Hepatocyte (in vitro differentiated cells): ENCODE measurements around the gene CDK14. TPM values are rescaled to one million over a fixed set of nuclear protein-coding genes. Genes with fewer than 3 reads are reported as not detected.
A peak's percentile ranks its signal among the peaks of the same experiment; 100 is the strongest.

Experiments
- DNase-seq: peaks from one replicate; pipeline ENCODE4 v3.0.0-alpha.2; 2016; ENCODE audit warnings: low spot score
- H2AFZ ChIP-seq: fragments of 200-600 bp; sonication (generic); 2 replicates; pipeline ENCODE4 v1.6.0; 2016; ENCODE audit warnings: antibody characterized with exemption, mild to moderate bottlenecking
- H3K27ac ChIP-seq: fragments of 200-600 bp; sonication (generic); 2 replicates; pipeline ENCODE4 v1.5.1; 2016; ENCODE audit warnings: mild to moderate bottlenecking
- H3K27me3 ChIP-seq: fragments of 200-600 bp; sonication (generic); 2 replicates; pipeline ENCODE4 v1.6.1; 2016
- H3K36me3 ChIP-seq: fragments of 200-600 bp; sonication (generic); replicated peaks from 2 replicates; pipeline ENCODE4 v1.5.1; 2016; ENCODE audit warnings: low read depth; ENCODE audit not compliant: insufficient read depth
- H3K4me1 ChIP-seq: fragments of 200-600 bp; sonication (generic); 2 replicates; pipeline ENCODE4 v1.5.1; 2016; ENCODE audit warnings: mild to moderate bottlenecking, moderate library complexity; ENCODE audit not compliant: insufficient read depth
- H3K4me2 ChIP-seq: fragments of 200-600 bp; sonication (generic); 2 replicates; pipeline ENCODE4 v1.6.0; 2016
- H3K4me3 ChIP-seq: fragments of 200-600 bp; sonication (generic); 2 replicates; pipeline ENCODE4 v1.5.1; 2016; ENCODE audit warnings: mild to moderate bottlenecking
- H3K79me2 ChIP-seq: fragments of 200-600 bp; sonication (generic); 2 replicates; pipeline ENCODE4 v1.6.0; 2017; ENCODE audit warnings: mild to moderate bottlenecking
- H3K9me2 ChIP-seq: fragments of 200-600 bp; sonication (generic); replicated peaks from 2 replicates; pipeline ENCODE4 v1.6.0; 2017; ENCODE audit warnings: mild to moderate bottlenecking; ENCODE audit not compliant: insufficient read depth
- H3K9me3 ChIP-seq: fragments of 200-600 bp; sonication (generic); 2 replicates; pipeline ENCODE4 v1.5.1; 2016; ENCODE audit warnings: low read depth, mild to moderate bottlenecking
- H4K20me1 ChIP-seq: fragments of 200-600 bp; sonication (generic); 2 replicates; pipeline ENCODE4 v1.6.0; 2016; ENCODE audit warnings: mild to moderate bottlenecking; ENCODE audit not compliant: insufficient read depth, poor library complexity, severe bottlenecking
- CTCF ChIP-seq: fragments of 200-600 bp; sonication (generic); IDR thresholded peaks from 2 replicates; pipeline ENCODE4 v1.5.1; 2016; ENCODE audit warnings: antibody characterized with exemption, mild to moderate bottlenecking; ENCODE audit not compliant: poor library complexity
- EZH2 ChIP-seq: fragments of 200-600 bp; sonication (generic); IDR thresholded peaks from 2 replicates; pipeline ENCODE4 v1.6.1; 2016; ENCODE audit warnings: antibody characterized with exemption, mild to moderate bottlenecking, borderline replicate concordance
- EZH2phosphoT487 ChIP-seq: fragments of 200-600 bp; sonication (generic); IDR thresholded peaks from one replicate; pipeline ENCODE4 v1.6.1; 2018; ENCODE audit warnings: antibody characterized with exemption, mild to moderate bottlenecking, low read depth, moderate library complexity; ENCODE audit not compliant: unreplicated experiment, severe bottlenecking
- WGBS: methylation state at CpG from one replicate; pipeline ENCODE4 v1.1.6; 2016; ENCODE audit warnings: low lambda C conversion rate; ENCODE audit errors: missing lambda C conversion rate; 5-methylcytosine and 5-hydroxymethylcytosine counted together
- polyA plus RNA-seq: library from polyadenylated mRNA; unstranded; fragments of >200 nt; fragmentation: Nextera tagmentation; extraction: Ambion mirVana; gene quantifications from 2 replicates; pipeline ENCODE4 v1.2.1, GENCODE V29; 2016
- total RNA-seq: library from RNA; depleted of rRNA; stranded (reverse); fragments of >200 nt; gene quantifications from 2 replicates; pipeline ENCODE4 v1.2.3, GENCODE V29; 2014

CDK14 gene
- total and polyA plus RNA-seq, 2 experiments from 2014 or later: 8.6 to 23.5 TPM

DNA sequence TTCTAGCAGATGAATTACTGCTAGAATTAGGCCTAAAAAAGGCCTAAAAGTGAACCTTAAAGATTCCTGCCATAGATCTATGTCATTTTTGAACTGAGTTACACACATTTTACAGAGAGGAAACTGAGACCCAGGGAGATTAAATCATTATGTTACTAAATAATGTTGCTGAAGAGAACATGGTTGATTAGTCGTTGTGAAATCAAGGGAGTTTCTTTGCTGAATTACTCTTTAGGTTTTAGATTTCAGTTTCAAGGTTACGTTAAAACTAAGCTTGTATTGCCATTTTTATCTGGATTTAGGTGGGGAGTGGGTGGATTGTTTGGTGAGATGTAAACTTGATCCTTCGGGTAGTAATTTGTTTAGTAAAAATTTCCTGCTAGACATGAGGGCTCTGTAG lies 21.3 kb downstream of the CDK14 start:
- Histone ChIP-seq H2AFZ (no peak overlapping the region), H3K9me2 (no peaks in the 10 kb centered on the region), H3K36me3 (no peaks in the 10 kb centered on the region), H3K27me3 (no peaks in the 10 kb centered on the region), H3K4me2 (no peak overlapping the region), H3K4me3 (no peak overlapping the region), H3K79me2 (peaks cover 55% of the 10 kb centered on the region), H3K9me3 (no peaks in the 10 kb centered on the region), H3K4me1 (peaks cover 11% of the 10 kb centered on the region), H4K20me1 (no peaks in the 10 kb centered on the region), H3K27ac (no peak overlapping the region)
- WGBS: 80% methylated on average over 3 of the region's 3 CpGs
- TF ChIP-seq EZH2phosphoT487 (no peak), CTCF (no peak), EZH2 (no peak)
- DNase-seq: no peak

GRCh38 chr7:90618876-90619275 lies 22.8 kb downstream of the CDK14 start:
- Histone ChIP-seq H3K79me2 (peaks cover 55% of the 10 kb centered on the region), H4K20me1 (no peaks in the 10 kb centered on the region), H3K9me3 (no peaks in the 10 kb centered on the region), H3K9me2 (no peaks in the 10 kb centered on the region), H2AFZ (no peak overlapping the region), H3K4me3 (no peak overlapping the region), H3K4me1 (peaks cover 18% of the 10 kb centered on the region), H3K27me3 (no peaks in the 10 kb centered on the region), H3K4me2 (peak overlapping the region; percentile 63), H3K36me3 (no peaks in the 10 kb centered on the region), H3K27ac (peak overlapping the region; percentile 60)
- TF ChIP-seq CTCF (no peak), EZH2phosphoT487 (no peak), EZH2 (no peak)
- DNase-seq: no peak
- 53% methylated on average over 4 of the region's 4 CpGs for whole genome bisulfite sequencing

DNA sequence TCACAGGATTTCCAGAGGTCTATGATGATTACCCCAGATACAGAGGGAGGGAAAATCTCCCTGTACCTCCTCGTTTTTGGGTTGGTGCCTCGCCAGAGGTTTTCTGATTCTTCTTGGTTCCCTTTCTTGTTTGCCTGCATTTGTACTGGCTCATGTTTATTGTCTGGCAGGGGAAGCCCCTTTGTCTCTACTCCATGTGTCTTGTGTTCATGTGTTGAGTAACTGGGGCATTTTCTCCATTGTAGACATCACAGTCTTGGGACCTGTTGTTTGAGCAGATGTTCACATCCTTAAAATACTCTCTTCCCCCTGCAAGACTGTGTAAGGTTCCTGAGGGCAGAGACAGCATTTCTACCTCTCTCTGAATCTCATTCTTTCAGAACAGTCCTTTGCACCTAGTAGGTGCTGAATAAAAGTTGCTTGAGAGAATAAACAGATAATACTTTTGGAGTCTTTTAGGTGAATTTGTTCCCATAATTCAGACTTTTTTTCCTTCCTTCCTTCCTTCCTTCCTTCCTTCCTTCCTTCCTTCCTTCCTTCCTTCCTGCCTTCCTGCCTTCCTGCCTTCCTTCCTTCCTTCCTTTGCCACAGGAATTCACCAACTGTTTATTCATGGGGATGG lies 25.1 kb downstream of the CDK14 start:
- Histone ChIP-seq H3K27me3 (no peaks in the 10 kb centered on the region), H3K4me2 (no peak overlapping the region), H3K9me2 (no peaks in the 10 kb centered on the region), H3K36me3 (no peaks in the 10 kb centered on the region), H3K27ac (no peak overlapping the region), H3K4me3 (no peak overlapping the region), H4K20me1 (no peaks in the 10 kb centered on the region), H3K4me1 (peaks cover 33% of the 10 kb centered on the region), H3K79me2 (peaks cover 43% of the 10 kb centered on the region), H2AFZ (no peak overlapping the region), H3K9me3 (no peaks in the 10 kb centered on the region)
- DNase-seq: no peak
- TF ChIP-seq CTCF (no peak), EZH2 (no peak), EZH2phosphoT487 (no peak)
- WGBS: 94% methylated on average over 2 of the region's 2 CpGs

DNA sequence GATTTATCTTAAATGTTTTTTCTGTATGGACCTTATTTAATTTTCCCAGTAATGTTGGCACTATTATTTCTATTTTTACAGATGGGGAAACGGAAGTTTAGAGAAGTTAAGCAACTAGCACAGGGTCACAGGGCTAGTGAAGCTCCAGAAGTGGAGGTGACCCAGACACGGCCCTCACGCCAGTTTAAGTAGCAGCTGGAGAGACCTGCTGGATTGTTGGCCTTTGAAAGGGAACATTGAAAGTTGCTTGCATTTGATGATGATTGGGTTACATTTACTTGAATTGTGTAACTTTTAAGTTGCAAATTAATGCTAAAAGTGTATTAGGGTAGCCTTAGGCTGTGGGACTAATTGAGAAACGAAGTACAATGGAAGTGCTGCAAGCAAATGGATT lies 25.6 kb downstream of the CDK14 start:
- no peak overlapping the region for H3K4me2 ChIP-seq

More for the DNA sequence above, 25.6 kb downstream of the CDK14 start:
- Histone ChIP-seq H3K9me2 (no peaks in the 10 kb centered on the region), H3K9me3 (no peaks in the 10 kb centered on the region), H3K27me3 (no peaks in the 10 kb centered on the region), H3K36me3 (no peaks in the 10 kb centered on the region), H2AFZ (no peak overlapping the region), H3K27ac (no peak overlapping the region), H3K4me1 (peaks cover 33% of the 10 kb centered on the region), H3K79me2 (peaks cover 43% of the 10 kb centered on the region), H3K4me3 (no peak overlapping the region), H4K20me1 (no peaks in the 10 kb centered on the region)
- DNase-seq: no peak
- TF ChIP-seq EZH2phosphoT487: no peak
- no peak for TF ChIP-seq CTCF
- no peak for TF ChIP-seq EZH2
- WGBS: 64% methylated on average over 4 of the region's 4 CpGs
